Measurements from ENCODE around the gene STPG2. TPM values are rescaled to one million over a fixed set of nuclear protein-coding genes. Genes with fewer than 3 reads are reported as not detected.

STPG2 gene
- total and polyA plus RNA-seq, 2 donors (not counting 3 experiments of a cell fraction or from before 2014, with no cell fraction given) = not detected

- no TSS peak for BruUV-seq (replicated peaks)
- Histone ChIP-seq H3K9me3 (replicated peaks; ENCODE audit: control insufficient read depth, insufficient read depth, low read length) (no peaks in the 10 kb centered on the region), H3K36me3 (ENCODE audit: control insufficient read depth in 2 of 2, extremely low read depth in 1 of 2, insufficient read depth in 2 of 2, low read length in 2 of 2) (no peaks in the 10 kb centered on the region), H3K4me3 (replicated peaks in 1 of 3; ENCODE audit: insufficient read depth in 1 of 3, low read depth in 1 of 3, low read length in 3 of 3) (no peak overlapping the region), H3K27ac (ENCODE audit: insufficient read depth, low read depth, low read length) (no peak overlapping the region), H2AFZ (ENCODE audit: low read depth, low read length) (no peak overlapping the region), H3K27me3 (ENCODE audit: control insufficient read depth in 2 of 2, insufficient read depth in 2 of 2, low read length in 2 of 2) (no peaks in the 10 kb centered on the region), H3K79me2 (ENCODE audit: control insufficient read depth, insufficient read depth, low read length) (no peaks in the 10 kb centered on the region), H3K4me2 (ENCODE audit: insufficient read depth, low read length) (no peak overlapping the region), H4K20me1 (replicated peaks; ENCODE audit: control insufficient read depth, extremely low read depth, insufficient read depth, low read length) (no peaks in the 10 kb centered on the region), H3K4me1 (ENCODE audit: control insufficient read depth, extremely low read depth, insufficient read depth, low read length) (no peaks in the 10 kb centered on the region), H3K9ac (replicated peaks; ENCODE audit: extremely low read depth, insufficient read depth, low read length) (no peak overlapping the region), H3K9me1 (replicated peaks; ENCODE audit: control insufficient read depth, extremely low read depth, insufficient read depth, low read length) (no peaks in the 10 kb centered on the region)
- dilution Hi-C loops (cut with MboI; ENCODE audit: extremely low pct_ligation_motif_present, low sequenced_read_pairs) = no loop called here
- intact Hi-C loops (cut with micrococcal nuclease) = no loop called here
- CTCF ChIA-PET = no interaction called here
- DNase-seq (ENCODE audit: low read depth, low spot score) (no peak), FAIRE-seq (no peak)
- POLR2A ChIA-PET = no interaction called here
- TF ChIP-seq, protein P1, sequence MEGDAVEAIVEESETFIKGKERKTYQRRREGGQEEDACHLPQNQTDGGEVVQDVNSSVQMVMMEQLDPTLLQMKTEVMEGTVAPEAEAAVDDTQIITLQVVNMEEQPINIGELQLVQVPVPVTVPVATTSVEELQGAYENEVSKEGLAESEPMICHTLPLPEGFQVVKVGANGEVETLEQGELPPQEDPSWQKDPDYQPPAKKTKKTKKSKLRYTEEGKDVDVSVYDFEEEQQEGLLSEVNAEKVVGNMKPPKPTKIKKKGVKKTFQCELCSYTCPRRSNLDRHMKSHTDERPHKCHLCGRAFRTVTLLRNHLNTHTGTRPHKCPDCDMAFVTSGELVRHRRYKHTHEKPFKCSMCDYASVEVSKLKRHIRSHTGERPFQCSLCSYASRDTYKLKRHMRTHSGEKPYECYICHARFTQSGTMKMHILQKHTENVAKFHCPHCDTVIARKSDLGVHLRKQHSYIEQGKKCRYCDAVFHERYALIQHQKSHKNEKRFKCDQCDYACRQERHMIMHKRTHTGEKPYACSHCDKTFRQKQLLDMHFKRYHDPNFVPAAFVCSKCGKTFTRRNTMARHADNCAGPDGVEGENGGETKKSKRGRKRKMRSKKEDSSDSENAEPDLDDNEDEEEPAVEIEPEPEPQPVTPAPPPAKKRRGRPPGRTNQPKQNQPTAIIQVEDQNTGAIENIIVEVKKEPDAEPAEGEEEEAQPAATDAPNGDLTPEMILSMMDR (IDR thresholded peaks at IDR 0.05; ENCODE audit: extremely low read depth in 1 of 2, insufficient read depth in 1 of 2, low read depth in 1 of 2, low read length in 2 of 2) = no peak
- TF ChIP-seq FOS (IDR thresholded peaks at IDR 0.05; ENCODE audit: borderline replicate concordance, insufficient read depth, low read length) (no peak), POLR2AphosphoS5 (IDR thresholded peaks at IDR 0.05; ENCODE audit: insufficient read depth, low read depth, low read length) (no peak), GATA2 (IDR thresholded peaks at IDR 0.05; ENCODE audit: insufficient read depth, insufficient read length, low read depth, low read length) (no peak), MYC (IDR thresholded peaks at IDR 0.05; ENCODE audit: low read depth, low read length) (no peak), POLR2A (IDR thresholded peaks at IDR 0.05; ENCODE audit: low read depth, low read length) (no peak), JUN (IDR thresholded peaks at IDR 0.05; ENCODE audit: borderline replicate concordance, insufficient read depth, insufficient read length, low read depth) (no peak), EZH2 (IDR thresholded peaks at IDR 0.05; ENCODE audit: borderline replicate concordance, low read depth, low read length, severe bottlenecking) (no peak), MAX (IDR thresholded peaks at IDR 0.05; ENCODE audit: insufficient read depth, insufficient read length) (no peak)
Measured at GRCh38 chr4:97892592-97893266, 250.5 kb downstream of the STPG2 start.

Data from endothelial cell of umbilical vein (primary cell).